Activated effector memory CD4-positive, alpha-beta T cell treated with Interleukin-2 at 50 U/mL for 16 hours (primary cell): ENCODE data around the gene MMP21.

ENCODE experiments used
- DNase-seq: peaks from one replicate; pipeline ENCODE4 v3.0.0-alpha.2; 2020

The MMP21 gene

DNA sequence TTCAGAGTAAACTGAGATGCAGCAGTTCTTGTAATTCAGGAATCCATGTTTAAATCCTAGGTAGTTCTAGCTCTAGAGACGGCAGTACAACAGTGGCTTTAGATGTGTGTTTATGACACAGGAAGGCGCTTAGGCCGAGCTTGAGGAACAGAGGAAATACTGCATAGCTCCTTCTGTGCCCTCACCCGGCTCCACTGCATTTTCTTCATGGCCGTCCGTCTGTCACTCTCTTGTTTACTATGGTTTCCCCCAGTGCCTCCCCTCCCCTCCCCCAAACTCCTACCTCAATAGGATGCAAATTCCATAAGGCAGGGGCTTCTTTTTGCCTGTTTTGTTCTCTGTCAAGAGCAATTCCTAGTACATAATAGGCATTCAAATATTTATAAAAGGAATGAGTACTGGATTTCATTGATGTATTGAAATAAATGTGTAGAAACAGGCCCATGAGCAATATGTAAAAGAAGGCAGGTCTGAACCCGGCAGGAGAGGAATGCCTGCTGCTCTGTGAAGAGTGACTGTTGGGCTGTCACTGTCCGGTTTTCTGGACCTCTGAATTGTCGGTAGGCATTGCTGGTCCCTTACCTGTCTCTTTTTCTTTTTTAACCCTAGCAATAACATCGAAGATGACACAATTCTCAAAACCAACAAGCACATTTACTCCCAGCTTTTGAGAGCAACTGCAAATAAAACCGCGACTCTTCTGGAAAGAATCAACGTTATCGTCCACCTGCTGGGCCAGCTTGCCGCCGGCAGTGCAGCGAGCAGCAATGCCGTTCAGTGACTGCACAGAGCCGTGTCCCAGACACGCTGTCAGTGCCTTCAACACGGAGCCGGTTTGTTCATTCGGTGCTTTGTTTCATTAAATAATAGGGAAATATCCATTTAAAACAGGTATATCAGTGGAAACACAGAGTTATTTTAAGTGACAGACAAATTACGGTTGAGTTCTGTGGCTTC lies 12.7 kb downstream of the MMP21 start:
- DNase-seq = no peak

DNA sequence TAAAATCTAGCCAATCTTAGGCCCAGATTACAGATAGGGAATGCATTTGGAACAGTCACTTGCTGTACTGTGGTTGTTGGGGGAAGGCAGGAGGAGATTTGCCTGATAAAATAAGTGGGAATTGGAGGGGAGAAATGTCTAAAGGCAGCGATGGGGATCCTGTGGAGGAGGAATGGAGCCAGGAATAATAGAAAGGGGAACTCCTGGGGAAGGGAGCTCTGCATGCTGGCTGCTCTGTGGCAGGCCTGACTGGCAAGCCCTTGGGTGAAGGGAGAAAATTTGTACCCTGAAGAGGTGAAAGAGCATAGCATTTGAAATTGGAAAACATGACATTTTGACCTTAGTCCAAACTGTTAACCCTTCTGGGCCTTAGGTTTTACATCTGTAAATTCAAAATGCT lies 13.7 kb downstream of the MMP21 start:
- no peak for DNase-seq

DNA sequence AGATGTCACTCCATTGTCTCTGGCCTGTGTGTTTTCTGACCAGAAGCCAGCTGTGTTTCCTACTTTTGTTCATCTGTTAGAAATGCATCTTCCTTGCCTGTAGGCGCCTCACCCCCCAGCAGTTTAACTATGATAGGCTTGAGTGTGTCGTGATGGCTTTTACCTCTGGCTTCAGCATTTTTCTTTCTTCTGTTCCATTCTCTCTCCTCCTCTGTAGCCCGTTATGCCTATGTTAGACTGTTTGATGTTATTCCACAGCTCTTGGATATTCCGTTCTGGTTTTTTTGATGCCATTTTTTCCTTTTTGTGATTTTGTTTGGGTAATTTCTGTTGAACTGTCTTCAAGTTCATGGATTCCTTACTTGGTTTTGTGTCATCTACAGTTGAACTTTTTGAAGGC lies 17.9 kb downstream of the MMP21 start:
- no peak for DNase-seq

DNA sequence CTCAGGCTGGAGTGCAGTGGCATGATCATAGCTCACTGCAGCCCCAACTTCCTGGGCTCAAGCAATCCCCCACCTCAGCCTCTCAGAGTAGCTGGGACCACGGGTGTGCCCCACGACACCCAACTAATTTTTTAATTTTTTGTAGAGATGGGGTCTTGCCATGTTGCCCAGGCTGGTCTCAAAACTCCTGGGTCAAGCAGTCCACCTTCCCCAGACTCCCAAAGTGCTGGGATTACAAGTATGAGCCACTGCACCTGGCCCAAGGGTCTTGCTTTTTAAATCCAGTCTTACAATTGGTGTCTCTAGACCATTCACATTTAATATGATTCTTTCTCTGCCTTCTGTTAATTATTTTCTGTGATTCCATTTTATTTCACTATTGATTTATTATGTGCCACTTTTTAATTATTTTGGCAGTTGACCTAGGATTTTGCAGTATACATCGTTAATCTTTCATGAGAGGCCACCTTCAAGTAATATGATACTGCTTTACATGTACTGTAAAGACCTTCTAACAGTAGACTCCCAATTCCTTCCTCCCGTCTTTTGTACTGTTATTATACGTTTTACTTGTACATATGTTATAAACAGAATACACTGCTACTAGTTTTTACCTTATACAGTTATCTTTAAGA lies 18.7 kb downstream of the MMP21 start:
- DNase-seq = no peak

DNA sequence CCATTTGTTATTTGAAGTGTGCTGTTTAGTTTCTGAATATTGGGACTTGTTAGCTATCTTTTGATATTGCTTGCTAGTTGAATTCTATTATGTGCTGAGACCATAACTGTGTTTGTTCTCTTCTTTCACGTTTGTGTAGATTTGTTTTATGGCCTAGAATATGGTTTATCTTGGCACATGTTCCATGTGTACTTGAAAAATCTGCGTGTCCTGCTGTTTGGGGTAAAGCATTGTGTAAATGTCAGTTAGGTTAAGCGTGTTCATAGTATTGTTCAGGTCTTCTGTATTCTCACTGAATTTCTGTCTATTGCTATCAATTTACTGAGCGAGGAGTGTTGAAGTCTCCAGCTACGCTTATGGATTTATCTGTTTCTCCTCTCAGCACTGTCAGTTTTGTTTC lies 19.4 kb downstream of the MMP21 start:
- no peak for DNase-seq

DNA sequence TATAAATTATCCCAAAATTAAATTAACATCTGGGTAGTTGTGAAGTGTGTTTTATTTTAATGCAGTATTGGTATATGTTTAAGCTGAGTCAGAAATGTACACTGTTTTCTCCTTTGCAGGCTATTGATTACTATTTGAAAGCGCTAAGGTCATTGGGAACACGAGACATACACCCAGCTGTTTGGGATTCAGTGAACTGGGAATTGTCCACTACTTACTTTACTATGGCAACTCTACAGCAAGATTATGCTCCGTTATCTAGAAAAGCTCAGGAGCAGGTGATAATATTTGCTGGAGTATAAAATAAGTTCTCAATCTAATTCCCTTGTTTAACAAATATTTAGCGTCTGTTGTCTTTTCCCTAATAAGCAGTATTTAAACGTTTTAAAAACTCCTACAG lies 28.2 kb downstream of the MMP21 start:
- DNase-seq = no peak

DNA sequence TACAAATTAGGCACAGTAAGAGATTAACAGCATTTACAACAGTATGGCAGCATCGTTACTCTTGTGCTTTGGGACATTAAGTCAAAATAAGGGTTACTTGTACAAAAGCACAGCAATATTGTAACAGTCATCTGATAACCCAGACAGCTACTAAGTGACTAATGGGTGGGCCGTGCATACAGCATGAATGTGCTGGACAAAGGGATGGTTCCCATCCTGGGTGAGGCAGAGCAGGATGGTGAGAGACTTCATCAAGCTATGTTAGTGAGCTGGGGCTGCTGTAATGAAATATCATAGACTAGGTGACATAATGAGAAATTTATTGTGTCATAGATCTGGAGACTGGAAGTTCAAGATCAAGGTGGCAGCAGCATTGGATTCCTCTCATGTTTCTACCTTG lies 30.7 kb downstream of the MMP21 start:
- no peak for DNase-seq

DNA sequence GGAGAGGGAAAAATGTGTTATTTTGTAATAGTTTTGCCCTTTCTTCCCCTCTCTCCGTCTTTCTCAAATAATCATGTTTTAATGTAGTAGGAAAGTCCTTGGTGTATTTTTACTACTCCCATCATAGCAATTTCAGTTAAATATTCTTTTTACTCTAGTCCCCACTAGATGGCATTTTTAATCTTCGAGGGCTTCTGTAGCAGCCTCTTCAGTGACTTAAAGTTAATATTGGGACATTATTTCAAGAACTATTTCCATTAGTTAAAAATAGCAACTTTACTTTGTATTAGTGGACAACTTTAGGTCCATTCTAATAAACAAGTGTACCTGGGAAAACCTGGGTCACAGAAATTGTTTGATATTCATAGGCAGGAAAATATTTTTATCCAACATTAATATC lies 33.2 kb downstream of the MMP21 start:
- no peak for DNase-seq

DNA sequence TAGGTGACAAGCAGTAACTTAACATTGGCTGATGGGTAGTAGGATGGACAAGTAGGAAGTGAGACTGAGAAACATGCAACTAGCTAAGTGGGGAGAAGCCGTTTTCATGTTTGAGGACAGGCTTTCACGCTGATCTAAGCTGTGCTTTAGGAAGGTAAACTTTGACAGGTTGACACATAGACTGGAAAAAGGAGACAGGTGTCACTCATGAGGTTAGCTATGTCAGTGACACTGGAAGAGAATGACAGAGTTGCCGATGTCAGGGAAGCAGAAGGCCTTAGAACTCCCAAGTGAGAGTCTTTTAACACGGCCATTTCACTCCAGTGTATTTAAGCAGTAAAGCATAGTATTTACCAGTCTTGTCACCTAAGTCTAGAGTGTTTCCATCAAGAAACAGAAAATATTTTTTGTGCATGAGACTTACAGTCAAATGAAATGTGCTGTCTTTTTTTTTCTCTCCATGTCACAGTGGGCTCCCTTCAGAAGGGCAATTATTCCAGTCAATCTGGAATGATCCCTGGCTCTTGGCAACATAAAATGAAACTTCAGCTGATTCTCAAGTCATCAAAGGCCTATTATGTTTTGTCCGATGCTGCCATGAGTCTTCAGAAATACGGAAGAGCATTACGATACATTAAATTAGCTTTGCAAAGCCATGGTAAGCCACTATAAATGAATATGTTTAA lies 35.5 kb downstream of the MMP21 start:
- DNase-seq = no peak

DNA sequence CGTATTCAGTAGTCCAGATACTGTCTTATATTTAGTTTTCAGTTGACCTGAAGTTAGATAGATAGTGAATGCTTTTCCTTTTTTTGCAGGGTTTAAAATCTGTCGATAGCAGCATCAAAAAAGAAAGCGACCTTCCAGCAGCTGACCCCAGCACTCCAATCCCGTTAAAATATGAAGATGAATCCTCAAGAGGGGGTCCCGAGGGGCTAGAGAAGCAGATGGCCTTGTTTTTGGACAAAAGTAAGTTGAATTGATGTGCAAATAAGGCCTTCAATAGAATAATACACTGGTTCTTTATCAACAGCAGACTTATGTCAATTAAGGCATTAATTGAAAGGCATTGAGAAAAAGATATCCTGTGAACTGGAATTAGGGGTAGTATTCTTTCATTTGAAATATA lies 37.4 kb downstream of the MMP21 start:
- no peak for DNase-seq

DNA sequence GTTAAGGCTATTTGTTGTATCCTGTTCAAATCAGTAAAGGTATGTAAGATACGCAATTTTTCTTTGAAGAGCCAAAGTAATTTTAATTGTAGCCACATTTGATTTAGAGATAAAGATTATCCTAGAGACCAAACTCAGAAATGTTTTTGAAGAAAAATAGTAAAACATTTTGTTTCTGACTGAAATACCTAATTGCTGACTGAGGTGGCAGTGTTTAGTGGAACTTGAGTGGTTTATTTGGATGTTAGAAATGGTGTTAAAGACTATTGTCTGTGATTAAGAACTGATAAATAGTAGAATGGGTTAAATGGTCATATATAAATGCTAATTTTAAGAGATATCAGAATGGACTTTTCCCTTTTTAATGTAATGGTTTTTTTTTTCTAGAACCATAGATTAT lies 40.8 kb downstream of the MMP21 start:
- DNase-seq = no peak

DNA sequence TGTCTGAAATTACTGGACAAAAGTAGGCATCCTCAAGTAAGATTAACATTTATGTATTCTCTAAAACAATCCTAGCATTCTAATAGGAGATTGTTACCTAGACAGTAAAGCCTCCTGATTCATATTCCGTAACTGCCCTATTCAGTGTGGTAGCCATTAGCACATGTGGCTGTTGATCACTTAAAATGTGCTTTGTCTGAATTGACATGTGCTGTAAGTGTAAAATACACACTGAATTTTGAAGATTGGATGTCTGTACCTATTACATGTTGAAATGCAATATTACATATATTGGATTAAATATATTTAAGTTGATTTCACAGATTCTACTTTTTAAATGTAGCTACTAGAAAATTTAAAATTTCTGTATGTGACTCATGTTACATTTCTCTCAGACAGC lies 41.5 kb downstream of the MMP21 start:
- no peak for DNase-seq

DNA sequence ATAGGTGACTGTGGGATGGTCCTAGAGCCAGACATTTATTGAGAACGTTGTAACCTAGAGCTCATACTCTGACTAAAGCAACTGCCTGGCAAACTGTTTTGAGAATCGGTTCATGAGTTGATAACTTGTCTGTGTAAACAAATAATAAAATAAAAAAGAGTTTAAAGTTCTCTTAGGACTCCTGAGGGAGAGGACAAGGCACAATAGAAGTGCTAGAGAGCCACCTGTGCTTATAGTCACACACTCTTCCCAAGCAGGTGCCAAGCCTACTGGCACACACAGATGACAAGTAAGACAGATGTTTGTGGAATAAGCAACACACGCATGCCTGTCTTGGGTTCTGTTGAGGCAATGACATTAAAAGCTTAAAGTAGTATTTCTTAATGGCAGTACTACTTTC lies 48.2 kb downstream of the MMP21 start:
- no peak for DNase-seq

DNA sequence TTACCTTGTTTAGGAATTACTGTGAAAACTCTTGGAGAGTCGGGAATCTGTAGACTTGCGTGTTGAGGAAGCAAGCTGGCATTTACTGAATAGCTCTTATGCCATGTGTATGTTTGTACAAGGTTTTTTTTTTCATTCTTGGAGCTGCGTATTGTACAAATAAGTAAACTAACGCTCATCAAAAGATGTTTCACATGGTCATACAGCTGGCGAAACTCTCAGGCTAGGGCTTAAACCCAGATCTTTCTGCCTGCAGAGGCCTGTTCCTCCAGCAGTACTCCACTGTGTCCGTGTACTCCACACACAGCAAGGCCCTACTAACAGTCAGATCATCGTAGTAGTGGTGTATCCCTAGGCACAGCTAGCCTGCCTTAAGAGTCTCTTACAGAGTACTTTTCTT lies 48.7 kb downstream of the MMP21 start:
- DNase-seq = no peak

DNA sequence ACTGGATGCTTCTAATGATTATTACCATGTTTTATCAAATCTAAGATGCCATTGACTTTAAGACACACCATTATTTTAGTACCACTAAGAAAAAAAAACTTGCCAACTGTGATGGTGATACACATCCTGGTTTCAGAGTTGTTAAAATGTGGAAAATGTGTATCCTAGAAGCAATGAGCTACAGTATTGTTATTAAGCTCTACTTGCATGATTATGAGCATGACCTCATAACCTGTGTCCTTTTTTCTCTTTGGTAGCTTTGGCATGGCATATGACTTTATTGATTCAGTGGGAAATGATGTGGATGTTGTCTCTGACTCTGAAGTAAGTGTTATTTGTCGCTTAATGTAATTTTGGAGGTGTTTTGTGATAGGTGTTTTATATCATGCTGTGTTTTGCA lies 52.8 kb downstream of the MMP21 start:
- no peak for DNase-seq

DNA sequence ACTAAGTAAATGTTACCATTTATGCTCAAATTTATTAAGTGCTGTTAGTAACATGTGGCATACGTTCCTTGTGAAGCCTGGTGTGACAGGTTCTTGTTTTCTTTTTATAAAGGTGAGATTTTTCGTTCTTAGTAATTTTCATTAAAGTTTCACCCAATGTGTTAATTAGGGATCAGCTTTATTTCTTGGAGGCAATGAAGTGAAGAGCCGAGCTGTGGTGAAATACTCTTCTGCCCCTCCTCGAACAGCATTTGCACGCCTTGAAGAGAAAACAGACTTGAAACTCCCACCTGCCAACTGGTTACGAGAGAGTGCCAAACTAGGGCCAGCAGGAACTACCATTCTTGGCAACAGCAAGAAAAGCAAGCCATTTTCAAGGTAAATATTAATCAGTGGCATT lies 54.6 kb downstream of the MMP21 start:
- no peak for DNase-seq

DNA sequence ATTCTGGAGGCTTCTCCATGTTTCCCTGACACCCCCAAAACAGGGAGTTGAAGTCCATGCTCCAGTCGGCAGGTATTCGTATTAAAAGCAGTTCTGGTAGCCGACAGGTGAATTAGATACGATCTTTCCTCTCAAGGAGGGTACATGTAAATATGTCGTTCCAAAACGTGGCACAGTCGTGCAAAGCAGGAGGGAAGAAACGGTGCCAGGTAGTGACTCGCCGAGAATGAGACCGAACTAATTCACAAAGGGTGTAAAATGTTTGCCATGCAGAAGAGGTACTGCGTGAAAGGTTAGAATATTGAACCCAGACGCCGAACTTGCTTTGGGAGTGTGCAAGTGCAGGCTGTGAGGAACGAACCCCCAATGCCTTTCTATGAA lies 55.6 kb downstream of the MMP21 start:
- no peak for DNase-seq

DNA sequence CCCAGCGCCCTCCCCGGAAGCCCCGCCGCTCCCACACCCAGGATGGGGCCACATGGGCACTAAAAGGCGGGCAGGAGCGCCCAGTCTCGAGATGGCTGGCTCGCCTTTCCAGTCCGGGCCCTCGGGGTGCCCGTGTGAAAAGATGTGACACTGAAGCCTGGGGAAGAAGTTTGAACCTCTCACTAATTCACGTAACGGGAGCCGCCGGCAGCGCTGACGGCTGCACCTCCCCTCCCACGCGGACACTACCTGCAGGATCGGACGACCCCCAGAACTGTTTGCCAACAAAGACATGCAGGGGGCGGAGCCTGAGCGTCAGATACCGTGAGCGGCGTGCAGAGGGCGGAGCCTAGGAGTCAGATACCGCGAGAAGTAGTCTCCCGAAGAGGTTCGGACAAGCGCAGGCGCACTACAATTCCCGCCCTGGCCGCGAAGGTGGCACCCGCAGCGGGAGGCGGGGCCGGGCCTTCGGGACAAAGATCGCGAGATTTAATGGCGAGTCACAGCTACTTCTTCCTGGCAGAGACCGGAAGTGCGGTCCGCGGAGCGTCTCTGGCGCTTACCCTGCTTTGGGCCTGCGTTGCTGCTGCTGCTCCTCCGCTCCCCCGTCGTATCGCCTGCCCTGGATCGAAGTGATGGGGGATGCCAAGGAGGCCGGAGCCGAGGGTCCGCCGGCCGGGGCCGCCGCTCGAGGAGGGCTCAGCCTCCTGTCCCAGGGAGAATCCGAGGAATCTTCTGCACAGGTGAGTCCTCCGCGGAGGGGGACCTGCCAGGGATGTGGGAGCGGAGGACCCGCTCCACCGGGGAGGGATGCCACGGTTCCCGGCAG lies 56.2 kb downstream of the MMP21 start, which contains the start of gene EDRF1:
TSS of gene EDRF1 (plus strand) at position 537 of the 829 bp plus-strand sequence. CDS start at position 636, 99 bp downstream.
- DNase-seq = peak; percentile 99
